HG02642 (cell line): ENCODE data around the gene SYK.
A peak's percentile ranks its signal among the peaks of the same experiment; 100 is the strongest.
"Not testable (repeated sequence)": the region's sequence is repeated elsewhere in the genome, so short reads cannot be mapped to it uniquely, and the experiment has no call there.

Experiments
- ATAC-seq: cut with Tn5 transposase; IDR thresholded peaks from one replicate; pipeline ENCODE4 v1.9.1; 2021; ENCODE audit warnings: mild to moderate bottlenecking; ENCODE audit not compliant: unreplicated experiment, poor library complexity

The SYK gene

GRCh38 chr9:90801241-90801972 lies at the start of gene SYK:
Gene SYK, plus strand, starts transcription at chr9:90801819. Its CDS starts 42,080 bp downstream, at chr9:90843899.
- ATAC-seq, result peak; percentile 60

GRCh38 chr9:90755514-90756371 lies 45.9 kb upstream of the SYK start:
- ATAC-seq, result not testable (repeated sequence)

DNA sequence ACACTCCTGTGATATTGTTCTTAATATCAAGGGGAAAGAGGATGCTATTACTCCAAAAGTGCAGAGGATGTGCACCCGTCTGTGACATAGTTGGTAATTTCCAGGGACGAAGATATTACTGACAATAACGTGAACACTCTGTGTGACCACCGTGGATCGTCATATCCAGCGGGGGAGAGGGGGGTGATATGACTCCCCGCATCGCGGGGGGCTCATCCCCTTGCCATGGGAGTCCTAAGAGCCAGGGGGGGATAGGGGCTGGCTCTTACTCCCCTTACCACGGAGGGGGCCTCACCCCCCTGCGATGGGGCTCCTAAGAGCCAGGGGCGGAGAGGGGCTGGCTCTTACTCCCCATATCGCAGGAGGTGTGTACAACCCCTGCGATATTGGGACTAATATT lies 41.0 kb upstream of the SYK start:
- not testable (repeated sequence) for ATAC-seq

GRCh38 chr9:90766731-90767130 lies 34.9 kb upstream of the SYK start:
- no peak for ATAC-seq

GRCh38 chr9:90767523-90768100 lies 34.0 kb upstream of the SYK start:
- no peak for ATAC-seq

- no peak for ATAC-seq
Observed at GRCh38 chr9:90770182-90770738, 31.4 kb upstream of the SYK start.

GRCh38 chr9:90770927-90771326 lies 30.7 kb upstream of the SYK start:
- ATAC-seq, result no peak

DNA sequence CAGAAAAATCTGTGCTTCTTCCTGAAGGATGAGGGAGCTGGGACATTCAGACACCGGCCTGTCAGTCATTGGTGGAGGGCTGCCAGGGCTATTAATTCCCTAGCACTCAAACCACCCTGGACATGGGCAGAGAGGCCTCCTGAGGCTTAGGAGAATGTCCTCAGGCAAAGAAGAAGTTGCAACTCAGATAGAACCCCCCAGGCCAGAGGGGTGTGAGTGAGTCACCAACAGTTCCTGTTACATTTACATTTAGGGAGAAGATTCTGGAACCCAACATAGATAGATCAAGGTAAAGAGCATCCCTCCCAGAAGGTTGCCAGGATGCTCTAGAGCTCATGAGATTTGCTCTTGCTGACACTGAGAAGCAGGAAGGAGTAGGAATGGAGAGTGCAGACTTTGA lies 29.2 kb upstream of the SYK start:
- no peak for ATAC-seq

DNA sequence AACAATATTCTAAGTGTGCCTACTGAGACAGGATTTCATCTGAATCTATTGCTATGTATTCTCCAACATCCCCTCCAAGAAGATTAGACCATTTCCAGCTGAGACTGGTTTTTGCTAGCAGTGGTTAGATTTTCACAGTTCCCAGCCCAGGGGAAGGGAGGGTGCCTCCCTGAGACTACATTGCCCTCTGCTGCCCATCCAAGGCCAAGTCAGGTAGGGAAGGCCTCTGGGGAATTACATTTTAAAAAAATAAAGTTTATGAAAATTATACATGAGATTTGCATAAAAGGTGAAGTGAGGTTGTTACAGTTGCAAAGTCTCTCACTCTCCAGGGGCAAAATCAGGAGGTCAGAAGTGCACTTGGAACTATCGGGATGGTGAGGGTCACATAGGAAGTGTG lies 28.0 kb upstream of the SYK start:
- ATAC-seq, result no peak

DNA sequence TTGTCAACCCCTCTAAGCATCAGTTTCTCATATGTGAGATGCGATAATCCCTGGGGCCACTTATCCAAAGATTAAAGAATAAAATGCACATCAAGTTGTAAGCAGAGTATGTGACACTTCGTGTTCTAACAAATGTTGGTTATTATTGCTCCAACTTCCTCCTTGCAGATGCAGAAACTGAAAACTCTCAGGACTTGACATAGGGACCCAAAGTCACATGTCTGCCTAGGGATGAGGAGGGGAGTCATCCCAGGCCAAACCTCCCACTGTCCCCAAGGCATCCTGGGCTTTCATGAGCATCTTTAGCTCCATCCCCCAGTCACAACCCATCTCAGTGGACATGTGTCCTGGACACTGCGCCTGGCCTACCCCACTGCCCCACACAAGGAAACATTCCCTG lies 27.5 kb upstream of the SYK start:
- no peak for ATAC-seq

DNA sequence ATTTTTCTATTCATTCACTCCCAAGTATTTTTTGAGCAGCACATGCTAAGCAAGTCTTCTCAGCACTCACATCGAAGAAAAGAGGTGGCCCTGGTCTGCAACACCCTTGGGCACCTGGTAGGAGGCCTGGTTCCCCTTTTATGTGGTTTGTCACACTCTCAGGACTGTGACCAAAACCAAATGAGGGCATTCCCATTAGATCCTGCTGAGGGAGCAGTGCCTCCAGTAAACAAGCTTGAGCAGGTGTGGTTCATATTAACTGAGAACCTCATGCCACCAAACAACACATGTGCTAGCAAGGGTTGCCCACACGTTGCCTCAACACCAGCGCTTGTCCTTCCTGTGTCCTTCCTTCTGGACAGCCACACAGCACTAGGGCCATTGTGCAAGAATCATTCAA lies 26.9 kb upstream of the SYK start:
- ATAC-seq, result peak; percentile 89

DNA sequence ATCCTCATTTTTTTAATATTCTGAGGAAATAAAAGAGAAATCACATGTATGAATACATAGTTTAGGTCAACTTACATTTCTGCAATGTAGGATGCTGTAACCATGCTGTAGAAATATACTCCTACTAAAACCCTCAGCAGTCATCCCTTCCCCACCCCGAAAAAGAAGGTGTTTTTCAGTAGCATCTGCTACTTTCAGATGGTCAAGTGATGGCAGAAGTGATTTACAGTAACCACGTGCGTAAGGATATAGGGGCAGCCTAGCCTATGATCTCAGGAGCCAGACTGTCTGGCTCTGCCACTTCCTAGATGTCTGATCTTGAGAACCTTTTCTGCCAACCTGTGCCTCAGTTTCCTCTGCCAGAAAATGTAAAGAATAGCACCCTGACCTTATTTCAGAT lies 26.0 kb upstream of the SYK start:
- ATAC-seq, result no peak

DNA sequence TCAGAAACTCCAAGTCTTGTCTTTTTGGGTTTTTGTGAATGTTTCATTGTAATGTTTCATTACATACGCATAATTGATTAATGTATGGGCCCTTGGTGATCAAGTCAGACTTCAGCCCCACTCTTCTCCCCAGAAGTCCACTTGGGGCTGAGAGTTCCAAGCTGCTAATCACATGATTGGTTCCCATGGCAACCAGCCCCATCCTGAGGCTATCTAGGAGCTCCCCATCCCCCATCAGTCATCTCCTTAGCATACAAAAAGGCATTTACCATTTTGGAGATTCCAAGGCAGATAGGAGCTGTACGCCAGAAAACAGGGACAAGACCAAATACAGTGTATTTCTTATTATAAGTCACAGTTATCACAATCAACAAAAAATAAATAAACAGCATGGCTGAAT lies 22.9 kb upstream of the SYK start:
- ATAC-seq, result no peak

- no peak for ATAC-seq
Observed at GRCh38 chr9:90783552-90783951, 18.1 kb upstream of the SYK start.

DNA sequence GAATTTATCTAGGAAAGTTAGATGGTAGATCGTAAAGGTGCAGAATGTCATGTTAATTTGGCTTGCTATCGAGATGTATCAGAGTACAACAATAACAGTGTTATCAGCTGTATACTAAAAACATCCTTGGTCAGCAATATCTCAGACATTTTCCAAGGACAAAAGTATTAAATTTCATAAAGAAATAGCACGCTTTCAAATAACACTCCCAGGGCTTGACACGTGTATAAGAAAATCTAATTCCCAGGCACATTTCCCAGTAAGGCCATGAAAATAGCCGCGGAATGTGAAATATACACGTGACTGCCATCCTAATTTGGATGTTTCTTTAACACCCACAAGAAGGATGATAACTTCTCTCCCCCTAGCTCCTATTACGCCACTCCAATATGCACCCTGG lies 17.7 kb upstream of the SYK start:
- no peak for ATAC-seq

DNA sequence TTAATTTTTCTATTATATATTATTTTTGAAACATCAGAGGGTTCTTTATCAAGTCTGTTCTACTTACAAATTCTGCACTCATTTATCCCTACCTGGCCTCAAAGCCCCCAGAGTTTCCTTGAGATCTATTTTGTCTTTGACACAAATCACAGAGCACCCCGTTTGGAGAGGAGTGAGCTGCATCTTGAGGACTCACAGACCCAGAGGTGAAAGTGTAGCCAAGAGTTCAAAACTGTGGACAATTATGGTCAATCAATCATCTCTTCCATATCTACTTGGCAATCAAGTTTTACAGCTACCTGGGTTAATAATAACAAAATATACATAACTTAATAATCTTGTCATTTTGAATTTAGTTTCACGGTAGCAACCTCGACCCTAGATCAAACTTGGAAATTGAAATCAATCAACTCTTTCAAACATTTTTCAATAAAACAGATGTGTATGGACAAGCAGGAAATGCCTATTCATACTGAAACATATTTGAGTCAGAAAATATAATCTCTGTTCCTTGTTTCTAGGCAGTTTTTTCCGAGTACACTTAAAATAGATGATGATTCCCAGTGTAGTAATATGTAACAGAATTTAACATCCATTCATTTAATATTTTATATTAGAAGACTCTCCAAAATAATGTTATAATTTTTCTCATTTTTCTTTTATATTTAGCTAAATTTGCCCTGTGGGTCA lies 13.7 kb upstream of the SYK start:
- ATAC-seq, result no peak

GRCh38 chr9:90788527-90788926 lies 13.1 kb upstream of the SYK start:
- ATAC-seq, result not testable (repeated sequence)

- ATAC-seq, result no peak
Observed at GRCh38 chr9:90789408-90789807, 12.2 kb upstream of the SYK start.

DNA sequence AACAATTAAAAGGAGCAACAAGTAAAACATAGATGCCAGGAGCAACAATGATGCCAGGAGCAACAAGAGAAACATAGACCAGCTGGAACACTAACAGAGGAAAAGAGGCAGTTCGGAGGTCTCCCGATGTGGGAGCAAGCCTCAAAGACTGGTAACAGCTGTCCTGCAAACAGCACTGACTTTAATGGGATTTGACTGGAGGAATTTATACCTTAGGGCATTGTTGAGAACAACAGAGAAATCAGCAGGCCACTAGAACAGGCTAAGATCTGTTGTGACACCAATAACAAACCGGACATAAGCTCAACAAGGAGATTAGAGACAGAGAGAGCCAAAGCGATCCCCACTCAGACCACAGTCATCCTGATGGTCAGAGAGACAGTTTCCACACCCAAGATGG lies 11.8 kb upstream of the SYK start:
- no peak for ATAC-seq

- not testable (repeated sequence) for ATAC-seq
Observed at GRCh38 chr9:90793024-90793423, 8.6 kb upstream of the SYK start.
